ENCODE results near the gene ANKRD53. TPM values are rescaled to one million over a fixed set of nuclear protein-coding genes. Genes with fewer than 3 reads are reported as not detected.

ANKRD53 gene
- total RNA-seq, 1 experiment from 2014 or later, result not detected

DNA sequence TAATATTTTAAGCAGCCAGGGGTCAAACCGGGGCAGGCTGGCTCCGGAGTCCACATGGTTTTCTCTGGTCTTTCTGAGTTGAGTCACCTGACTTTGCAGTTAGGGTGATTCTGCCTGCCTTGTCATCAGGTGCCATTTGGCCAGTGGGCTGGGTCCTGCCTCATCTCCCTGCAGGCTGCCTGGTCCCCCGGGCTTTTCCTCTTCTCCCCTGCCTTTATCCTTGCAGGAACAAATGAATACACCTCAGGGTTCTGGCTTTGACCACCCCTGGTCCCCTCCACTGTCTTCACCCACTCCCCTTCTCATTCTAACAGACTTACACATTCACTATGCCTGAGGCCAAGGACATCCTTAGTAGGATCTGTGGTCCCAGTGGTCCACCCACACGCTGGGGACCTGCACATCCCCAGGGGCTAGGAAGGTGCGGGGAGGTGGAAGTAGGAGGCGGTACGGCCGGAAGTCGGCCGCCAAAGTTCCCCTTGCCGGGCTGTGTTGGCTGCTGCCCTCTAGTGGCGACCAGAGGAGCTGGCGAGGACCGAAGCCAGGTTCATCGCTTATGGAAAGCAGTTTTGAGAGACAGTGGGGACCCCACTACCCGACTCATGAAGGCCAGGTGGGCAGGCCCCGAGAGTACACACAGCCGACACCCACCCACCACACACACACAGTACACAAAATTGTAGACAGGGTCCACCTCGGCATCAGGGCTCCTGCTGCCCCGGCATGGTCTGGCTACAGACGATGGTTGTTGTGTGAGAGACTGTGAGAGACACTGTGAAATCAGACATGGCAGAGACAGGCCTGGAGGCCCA lies 22.6 kb downstream of the ANKRD53 start (continued):
- TF ChIP-seq, protein P1, sequence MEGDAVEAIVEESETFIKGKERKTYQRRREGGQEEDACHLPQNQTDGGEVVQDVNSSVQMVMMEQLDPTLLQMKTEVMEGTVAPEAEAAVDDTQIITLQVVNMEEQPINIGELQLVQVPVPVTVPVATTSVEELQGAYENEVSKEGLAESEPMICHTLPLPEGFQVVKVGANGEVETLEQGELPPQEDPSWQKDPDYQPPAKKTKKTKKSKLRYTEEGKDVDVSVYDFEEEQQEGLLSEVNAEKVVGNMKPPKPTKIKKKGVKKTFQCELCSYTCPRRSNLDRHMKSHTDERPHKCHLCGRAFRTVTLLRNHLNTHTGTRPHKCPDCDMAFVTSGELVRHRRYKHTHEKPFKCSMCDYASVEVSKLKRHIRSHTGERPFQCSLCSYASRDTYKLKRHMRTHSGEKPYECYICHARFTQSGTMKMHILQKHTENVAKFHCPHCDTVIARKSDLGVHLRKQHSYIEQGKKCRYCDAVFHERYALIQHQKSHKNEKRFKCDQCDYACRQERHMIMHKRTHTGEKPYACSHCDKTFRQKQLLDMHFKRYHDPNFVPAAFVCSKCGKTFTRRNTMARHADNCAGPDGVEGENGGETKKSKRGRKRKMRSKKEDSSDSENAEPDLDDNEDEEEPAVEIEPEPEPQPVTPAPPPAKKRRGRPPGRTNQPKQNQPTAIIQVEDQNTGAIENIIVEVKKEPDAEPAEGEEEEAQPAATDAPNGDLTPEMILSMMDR (IDR thresholded peaks at IDR 0.05 in 2 of 3, conservative IDR thresholded peaks at IDR 0.05 in 1 of 3; ENCODE audit: borderline replicate concordance in 1 of 3, insufficient read depth in 1 of 3, low read depth in 2 of 3, low read length in 2 of 3), result peak; percentile 67 to 96 (median 93); a peak in 5 of 6 replicates
- TF ChIP-seq ELF1 (IDR thresholded peaks at IDR 0.05; ENCODE audit: borderline replicate concordance, low read depth), result no peak
- TF ChIP-seq CBX3 (IDR thresholded peaks at IDR 0.05; ENCODE audit: low read depth), result no peak
- TF ChIP-seq RAD21 (IDR thresholded peaks at IDR 0.05; ENCODE audit: low read depth), result peak; percentile 44
- peak; percentile 55 for TF ChIP-seq YY1 (IDR thresholded peaks at IDR 0.05; ENCODE audit: extremely low read depth, insufficient replicate concordance, low read depth, low read length)
- TF ChIP-seq, protein P2, sequence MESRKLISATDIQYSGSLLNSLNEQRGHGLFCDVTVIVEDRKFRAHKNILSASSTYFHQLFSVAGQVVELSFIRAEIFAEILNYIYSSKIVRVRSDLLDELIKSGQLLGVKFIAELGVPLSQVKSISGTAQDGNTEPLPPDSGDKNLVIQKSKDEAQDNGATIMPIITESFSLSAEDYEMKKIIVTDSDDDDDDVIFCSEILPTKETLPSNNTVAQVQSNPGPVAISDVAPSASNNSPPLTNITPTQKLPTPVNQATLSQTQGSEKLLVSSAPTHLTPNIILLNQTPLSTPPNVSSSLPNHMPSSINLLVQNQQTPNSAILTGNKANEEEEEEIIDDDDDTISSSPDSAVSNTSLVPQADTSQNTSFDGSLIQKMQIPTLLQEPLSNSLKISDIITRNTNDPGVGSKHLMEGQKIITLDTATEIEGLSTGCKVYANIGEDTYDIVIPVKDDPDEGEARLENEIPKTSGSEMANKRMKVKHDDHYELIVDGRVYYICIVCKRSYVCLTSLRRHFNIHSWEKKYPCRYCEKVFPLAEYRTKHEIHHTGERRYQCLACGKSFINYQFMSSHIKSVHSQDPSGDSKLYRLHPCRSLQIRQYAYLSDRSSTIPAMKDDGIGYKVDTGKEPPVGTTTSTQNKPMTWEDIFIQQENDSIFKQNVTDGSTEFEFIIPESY (IDR thresholded peaks at IDR 0.05; ENCODE audit: extremely low read depth, insufficient replicate concordance, low read length), result no peak
- TF ChIP-seq EZH2 (IDR thresholded peaks at IDR 0.05), result no peak
- TF ChIP-seq ZNF274 (IDR thresholded peaks at IDR 0.05; ENCODE audit: low read depth, low read length), result no peak
- no peak for TF ChIP-seq EGR1 (IDR thresholded peaks at IDR 0.05; ENCODE audit: low read depth)

Data from HCT116 (cell line).